Measurements from ENCODE around the gene SYT8.

GRCh38 chr11:1837171-1838076 lies 2.6 kb downstream of the SYT8 start:
- TF ChIP-seq CTCF (IDR thresholded peaks at IDR 0.05): peak; percentile 85
- TF ChIP-seq EZH2phosphoT487 (IDR thresholded peaks at IDR 0.05): no peak

All from neural progenitor cell (in vitro differentiated cells).